Keratinocyte (primary cell): ENCODE data around the gene SREBF1. TPM values are rescaled to one million over a fixed set of nuclear protein-coding genes. Genes with fewer than 3 reads are reported as not detected.

ENCODE experiments used
- DNase-seq: peaks from one replicate; pipeline ENCODE4 v3.0.0-alpha.2; 2011; ENCODE audit warnings: low read depth, missing footprints, low spot score
- FAIRE-seq: peaks from 2 replicates; lab custom pipeline; 2011; peaks lifted over from hg19 to GRCh38; lab: Jason Lieb, UNC
- H2AFZ ChIP-seq: 2 replicates; pipeline ENCODE4 v1.6.0; 2012; ENCODE audit warnings: low read length, control low read depth, inconsistent platforms; ENCODE audit not compliant: control insufficient read depth
- H3K27ac ChIP-seq: 2 replicates; pipeline ENCODE4 v1.5.1; 2011; ENCODE audit warnings: low read length; ENCODE audit not compliant: control insufficient read depth, insufficient read depth
- H3K27me3 ChIP-seq: 3 replicates; pipeline ENCODE4 v1.6.0; 2011; ENCODE audit warnings: low read length; ENCODE audit not compliant: control insufficient read depth, insufficient read depth; ENCODE audit errors: extremely low read depth
- H3K36me3 ChIP-seq, 2 experiments: 2 replicates in 1 of 2; 3 replicates in 1 of 2; pipeline ENCODE4 v1.5.1; 2011; ENCODE audit warnings: low read length in 2 of 2, mild to moderate bottlenecking in 1 of 2; ENCODE audit not compliant: control insufficient read depth in 2 of 2, insufficient read depth in 2 of 2; ENCODE audit errors: extremely low read depth in 1 of 2
- H3K4me1 ChIP-seq: 3 replicates; pipeline ENCODE4 v1.5.1; 2011; ENCODE audit warnings: low read length; ENCODE audit not compliant: control insufficient read depth, insufficient read depth; ENCODE audit errors: extremely low read depth
- H3K4me2 ChIP-seq: 3 replicates; pipeline ENCODE4 v1.6.0; 2011; ENCODE audit warnings: low read depth, low read length; ENCODE audit not compliant: control insufficient read depth, insufficient read depth; ENCODE audit errors: extremely low read depth
- H3K4me3 ChIP-seq, 3 experiments: fragments of 200-600 bp in 1 of 3; sonication (generic) in 1 of 3; 2 replicates in 2 of 3; 3 replicates in 1 of 3; pipeline ENCODE4 v1.5.1; 2011 to 2016; ENCODE audit warnings: low read length in 3 of 3, mild to moderate bottlenecking in 3 of 3, control low read depth in 2 of 3, inconsistent platforms in 1 of 3, low read depth in 1 of 3, mixed read lengths in 1 of 3, mixed run types in 1 of 3, moderate library complexity in 1 of 3; ENCODE audit not compliant: control insufficient read depth in 2 of 3, insufficient read depth in 2 of 3; ENCODE audit errors: extremely low read depth in 1 of 3
- H3K79me2 ChIP-seq: 2 replicates; pipeline ENCODE4 v1.6.0; 2012; ENCODE audit warnings: low read length; ENCODE audit not compliant: control insufficient read depth, insufficient read depth
- H3K9ac ChIP-seq: 3 replicates; pipeline ENCODE4 v1.6.0; 2011; ENCODE audit warnings: low read length; ENCODE audit not compliant: control insufficient read depth, insufficient read depth; ENCODE audit errors: extremely low read depth
- H3K9me1 ChIP-seq: 3 replicates; pipeline ENCODE4 v1.6.0; 2011; ENCODE audit warnings: low read length; ENCODE audit not compliant: control insufficient read depth, insufficient read depth; ENCODE audit errors: extremely low read depth
- H3K9me3 ChIP-seq: 2 replicates; pipeline ENCODE4 v1.5.1; 2012; ENCODE audit warnings: low read depth, low read length; ENCODE audit not compliant: control insufficient read depth
- H4K20me1 ChIP-seq: 3 replicates; pipeline ENCODE4 v1.6.0; 2011; ENCODE audit warnings: low read length; ENCODE audit not compliant: control insufficient read depth, insufficient read depth; ENCODE audit errors: extremely low read depth
- CTCF ChIP-seq, 3 experiments: IDR thresholded peaks in 1 of 3; conservative IDR thresholded peaks in 1 of 3; optimal IDR thresholded peaks in 1 of 3; 2 replicates in 2 of 3; 3 replicates in 1 of 3; pipeline versions ENCODE3 to v1.5.1; 2011; ENCODE audit warnings: low read length in 3 of 3, mild to moderate bottlenecking in 3 of 3, moderate library complexity in 2 of 3, control low read depth in 1 of 3, inconsistent platforms in 1 of 3; ENCODE audit not compliant: insufficient read depth in 2 of 3; ENCODE audit errors: extremely low read depth in 1 of 3
- EZH2 ChIP-seq: IDR thresholded peaks from one replicate; pipeline ENCODE4 v1.6.1; 2012; ENCODE audit warnings: inconsistent platforms, mild to moderate bottlenecking, low read length, moderate library complexity
- dilution Hi-C: fragments of 300-500 bp; cut with MboI; formaldehyde crosslinking; loops from one replicate; pipeline ENCODE4 v1.7.0; 2020; ENCODE audit warnings: low sequenced_read_pairs; ENCODE audit not compliant: extremely low pct_ligation_motif_present
- polyA plus RNA-seq, 5 experiments: library from polyadenylated mRNA; depleted of rRNA in 3 of 5; stranded (reverse) in 3 of 5; stranded (forward) in 1 of 5; unstranded in 1 of 5; fragments of >200 nt; gene quantifications; 1 replicate in 1 of 5; 2 replicates in 3 of 5; 3 replicates in 1 of 5; pipeline versions ENCODE4 v1.2.1 to v1.2.3, GENCODE V29; 2011 to 2012; ENCODE audit warnings: missing spikeins in 2 of 5, low read depth in 1 of 5, low replicate concordance in 1 of 5

Gene SREBF1
- polyA plus RNA-seq, 1 donor (not counting 4 experiments of a cell fraction or from before 2014, with no cell fraction given): 51.7 TPM

GRCh38 chr17:17865035-17865434, 28.2 kb upstream of the SREBF1 start:
- H3K9me3 ChIP-seq: no peaks in the 10 kb centered on the region
- H3K4me1 ChIP-seq: peaks cover 5% of the 10 kb centered on the region
- TF ChIP-seq CTCF (optimal IDR thresholded peaks at IDR 0.05 in 1 of 3, IDR thresholded peaks at IDR 0.05 in 1 of 3, conservative IDR thresholded peaks at IDR 0.05 in 1 of 3; ENCODE audit: extremely low read depth in 1 of 3, insufficient read depth in 2 of 3, low read length in 3 of 3) (no peak), EZH2 (no peak)
- no peak overlapping the region for H3K4me3 ChIP-seq
- H2AFZ ChIP-seq: no peak overlapping the region
- H3K27ac ChIP-seq: no peak overlapping the region
- H3K4me2 ChIP-seq: no peak overlapping the region
- H3K9me1 ChIP-seq: peaks cover 2% of the 10 kb centered on the region
- peaks cover 25 to 49% of the 10 kb centered on the region in 2 experiments for H3K36me3 ChIP-seq
- FAIRE-seq (no peak), DNase-seq (no peak)
- no peaks in the 10 kb centered on the region for H4K20me1 ChIP-seq
- dilution Hi-C loops: no loop called here
- no peak overlapping the region for H3K9ac ChIP-seq
- no peaks in the 10 kb centered on the region for H3K27me3 ChIP-seq
- no peaks in the 10 kb centered on the region for H3K79me2 ChIP-seq

- Histone ChIP-seq H3K36me3 (peaks cover 4 to 30% of the 10 kb centered on the region in 2 experiments), H3K9ac (no peak overlapping the region), H4K20me1 (no peaks in the 10 kb centered on the region), H3K27ac (no peak overlapping the region), H2AFZ (no peak overlapping the region), H3K9me1 (no peaks in the 10 kb centered on the region), H3K79me2 (no peaks in the 10 kb centered on the region), H3K4me2 (no peak overlapping the region), H3K4me3 (no peak overlapping the region), H3K27me3 (no peaks in the 10 kb centered on the region), H3K9me3 (no peaks in the 10 kb centered on the region), H3K4me1 (peaks cover 5% of the 10 kb centered on the region)
- DNase-seq: no peak
- no peak for FAIRE-seq
- dilution Hi-C loops: no loop called here
- TF ChIP-seq EZH2: no peak
- no peak for TF ChIP-seq CTCF (optimal IDR thresholded peaks at IDR 0.05 in 1 of 3, IDR thresholded peaks at IDR 0.05 in 1 of 3, conservative IDR thresholded peaks at IDR 0.05 in 1 of 3; ENCODE audit: extremely low read depth in 1 of 3, insufficient read depth in 2 of 3, low read length in 3 of 3)
These were observed 24.0 kb upstream of the SREBF1 start for GRCh38 chr17:17860766-17861107.
